ENCODE data around the gene NISCH. TPM values are rescaled to one million over a fixed set of nuclear protein-coding genes. Genes with fewer than 3 reads are reported as not detected.

The NISCH gene
- total RNA-seq, 2 experiments from 2014 or later, result 73.8 to 75.0 TPM

DNA sequence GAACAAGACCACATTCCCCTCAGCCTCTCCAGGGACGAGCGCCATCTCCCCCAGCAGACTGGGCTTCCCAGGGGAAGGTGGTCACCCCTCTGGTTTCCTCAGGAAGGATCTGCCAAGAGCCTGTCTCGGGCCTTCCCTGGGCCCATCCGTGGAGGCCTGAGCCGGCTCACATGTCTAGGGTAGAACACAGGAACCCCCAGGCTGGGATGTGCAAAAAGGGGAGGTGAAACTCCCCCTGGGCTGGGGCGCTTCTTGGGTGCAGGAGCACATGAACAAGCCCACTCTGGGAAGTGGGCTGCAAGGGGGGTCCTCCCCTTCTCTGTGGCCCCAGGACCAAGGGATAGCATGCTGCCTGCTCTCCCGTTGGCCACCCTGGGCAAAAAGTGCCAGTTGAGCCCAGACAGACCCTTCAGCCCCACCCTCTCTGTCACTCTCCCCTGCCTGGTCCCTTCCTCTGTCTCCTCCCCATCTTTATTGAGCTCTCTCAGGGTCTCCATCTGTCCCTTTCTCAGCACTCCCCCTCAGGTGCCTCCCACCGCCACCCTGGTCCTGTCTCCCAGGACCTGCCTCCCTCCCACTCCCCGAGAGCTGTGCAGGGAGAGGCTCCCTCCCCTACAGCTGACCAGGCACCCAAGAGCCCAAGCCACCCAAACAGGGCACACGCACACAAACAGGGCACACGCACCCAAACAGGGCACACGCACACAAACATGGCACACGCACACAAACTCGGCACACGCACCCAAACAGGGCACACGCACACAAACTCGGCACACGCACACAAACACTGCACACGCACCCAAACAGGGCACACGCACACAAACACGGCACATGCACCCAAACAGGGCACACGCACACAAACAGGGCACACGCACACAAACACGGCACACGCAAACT, 11.4 kb upstream of the NISCH start:
- no peak overlapping the region for H3K4me3 Mint-ChIP-seq
- no peak overlapping the region for H3K27ac Mint-ChIP-seq
- no peaks in the 10 kb centered on the region for H3K9me3 Mint-ChIP-seq
- CTCF ChIA-PET, result interaction anchor here (0.7 to 10.9 kb wide), 5 partner anchors 9 to 105 kb away, joined by 3 to 151 read pairs (median 4); no protein-coding TSS in a partner anchor
- DNase-seq, result no peak
- no peaks in the 10 kb centered on the region for H3K27me3 Mint-ChIP-seq
- POLR2A ChIA-PET, result interaction anchor here (1.0 to 2.8 kb wide), 2 partner anchors 10 to 92 kb away, joined by 3 to 9 read pairs; partner anchors contain the start of genes NISCH, TNNC1 and UQCC5
- H3K36me3 Mint-ChIP-seq (ENCODE audit: low read depth), result no peaks in the 10 kb centered on the region
- peaks cover 4% of the 10 kb centered on the region for H3K4me1 Mint-ChIP-seq

DNA sequence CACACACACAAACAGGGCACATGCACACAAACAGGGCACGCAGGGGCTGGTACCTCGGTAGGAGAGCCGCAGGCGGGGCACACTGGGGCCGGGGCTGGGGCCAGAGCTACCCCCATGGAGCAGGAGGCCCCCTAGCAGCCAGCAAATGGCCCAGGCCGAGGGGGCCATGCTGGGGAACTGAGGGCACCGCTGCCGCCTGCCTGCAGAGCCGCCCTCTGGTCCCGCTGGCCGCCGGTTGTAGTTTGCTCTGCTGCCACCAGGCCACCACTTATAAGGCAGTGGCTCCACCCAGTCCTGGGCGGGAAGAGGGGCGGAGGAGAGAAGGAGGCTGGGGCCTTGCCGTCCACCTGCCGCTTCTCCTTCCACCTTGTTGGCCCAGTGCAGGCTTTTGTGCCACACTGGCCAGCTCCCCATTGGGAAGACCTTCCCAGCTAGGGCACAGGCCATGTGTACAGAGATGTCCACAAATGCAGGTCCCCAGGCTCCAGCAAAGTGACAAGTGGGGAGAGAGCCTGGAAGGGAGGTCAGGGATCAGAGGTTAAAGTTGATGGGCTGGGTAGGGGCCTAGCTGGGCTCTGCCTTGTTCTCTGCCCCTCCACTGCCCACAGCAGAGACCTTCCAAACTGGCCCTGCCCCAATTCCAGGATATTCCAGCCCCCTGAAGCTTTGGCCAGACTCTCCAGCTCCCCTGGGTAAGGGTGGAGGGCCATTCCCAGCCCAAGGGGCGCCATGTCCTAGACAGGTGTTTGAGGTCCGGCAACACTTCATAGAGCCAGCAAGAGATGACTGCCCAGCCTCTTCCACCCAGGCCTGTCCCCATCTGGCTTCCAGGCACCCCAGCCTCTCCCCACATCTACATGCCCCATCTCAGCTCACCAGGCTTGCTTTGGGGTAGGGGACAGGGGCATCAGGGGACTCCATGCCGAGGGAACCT, 10.3 kb upstream of the NISCH start, which contains the start of gene SEMA3G:
Gene SEMA3G (minus strand): TSS at position 244 of the 934 bp plus-strand sequence. CDS start 76 bp downstream, at position 168.
- no peaks in the 10 kb centered on the region for H3K27me3 Mint-ChIP-seq
- peaks cover 4% of the 10 kb centered on the region for H3K4me1 Mint-ChIP-seq
- no peak within 1 kb of the TSS for H3K4me3 Mint-ChIP-seq
- ChIA-PET CTCF (interaction anchor here (0.5 to 10.9 kb wide), 8 partner anchors 9 to 1968 kb away, joined by 3 to 151 read pairs (median 6); partner anchors contain the start of genes TNNC1 and UQCC5), POLR2A (interaction anchor here (1.1 to 2.8 kb wide), 5 partner anchors 9 to 33 kb away, joined by 3 to 11 read pairs (median 7); partner anchors contain the start of genes NISCH and TNNC1)
- H3K27ac Mint-ChIP-seq, result no peak within 1 kb of the TSS
- DNase-seq, result peak; percentile 84
- H3K36me3 Mint-ChIP-seq (ENCODE audit: low read depth), result no peaks in the 10 kb centered on the region
- no peaks in the 10 kb centered on the region for H3K9me3 Mint-ChIP-seq

DNA sequence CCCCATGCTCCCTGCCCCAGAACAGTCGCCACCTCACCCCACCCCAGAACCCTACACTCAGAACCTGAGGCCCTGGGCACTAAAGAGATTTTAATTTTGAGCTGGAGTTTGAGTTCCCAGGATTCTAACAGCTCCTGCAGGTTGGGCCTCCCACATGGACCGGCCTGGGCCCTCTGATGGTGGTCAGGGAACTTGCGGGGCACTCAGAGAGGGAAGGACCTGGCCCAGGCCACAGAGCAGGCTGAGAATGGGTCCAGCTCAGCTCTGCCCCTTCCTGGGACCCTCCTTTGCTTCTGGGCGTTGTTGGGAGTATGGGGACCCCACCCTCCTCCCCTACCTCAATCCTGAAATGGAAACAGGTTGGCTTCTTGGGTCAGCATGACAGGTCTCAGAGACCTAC, 9.4 kb upstream of the NISCH start:
- ChIA-PET POLR2A (interaction anchor here (1.1 to 2.8 kb wide), 5 partner anchors 8 to 34 kb away, joined by 3 to 11 read pairs (median 7); partner anchors contain the start of genes NISCH and TNNC1), CTCF (interaction anchor here (0.5 to 10.9 kb wide), 12 partner anchors 8 to 1969 kb away, joined by 3 to 151 read pairs (median 4); partner anchors contain the start of genes TNNC1, TWF2 and UQCC5)
- DNase-seq, result no peak
- Mint-ChIP-seq H3K27me3 (no peaks in the 10 kb centered on the region), H3K9me3 (no peaks in the 10 kb centered on the region), H3K27ac (no peak overlapping the region), H3K4me1 (peaks cover 4% of the 10 kb centered on the region), H3K4me3 (no peak overlapping the region), H3K36me3 (ENCODE audit: low read depth) (no peaks in the 10 kb centered on the region)

DNA sequence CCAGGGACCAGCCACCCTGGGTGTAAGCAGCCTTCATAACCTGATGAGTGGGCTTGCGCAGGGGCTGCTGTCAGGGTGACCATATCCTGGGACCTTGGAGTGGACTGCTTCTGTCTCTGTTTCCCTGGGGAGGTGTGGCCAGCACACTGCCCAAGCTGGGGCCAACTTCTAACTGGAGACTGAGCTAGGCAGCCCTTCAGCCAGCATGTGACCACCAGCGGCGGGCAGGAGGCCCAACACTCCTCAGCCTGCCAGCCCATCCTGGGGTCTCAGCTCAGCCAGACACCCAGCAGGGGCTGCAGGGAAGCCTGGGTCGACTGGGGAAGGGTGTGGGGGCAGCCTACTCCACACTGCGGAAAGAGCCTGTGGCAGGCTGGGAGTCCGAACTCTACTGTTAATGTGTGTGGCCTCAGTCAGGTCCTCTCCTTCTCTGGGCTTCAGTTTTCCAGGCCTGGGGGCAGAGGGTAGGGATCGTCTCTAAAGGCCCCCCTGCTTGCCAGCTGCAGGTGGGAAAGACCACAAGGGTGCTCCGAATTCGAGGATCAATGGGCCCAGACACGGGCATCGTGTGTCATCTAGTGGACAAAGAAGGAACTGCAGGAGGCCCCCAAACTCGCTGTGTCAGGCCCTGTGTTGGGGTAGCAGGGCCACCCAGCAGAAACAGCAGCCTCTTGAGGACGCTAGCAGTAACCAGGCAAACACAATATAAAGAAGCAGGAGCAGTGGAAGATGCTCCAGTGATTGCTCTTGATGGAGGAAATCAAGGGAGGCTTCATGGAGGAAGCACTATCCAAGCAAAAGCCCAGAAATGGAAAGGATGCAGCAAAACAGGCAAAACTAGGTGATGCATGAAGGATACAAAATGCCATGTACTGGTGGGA, 8.5 kb upstream of the NISCH start:
- Mint-ChIP-seq H3K36me3 (ENCODE audit: low read depth) (no peaks in the 10 kb centered on the region), H3K4me1 (peaks cover 4% of the 10 kb centered on the region), H3K27ac (no peak overlapping the region), H3K4me3 (no peak overlapping the region), H3K9me3 (no peaks in the 10 kb centered on the region), H3K27me3 (no peaks in the 10 kb centered on the region)
- CTCF ChIA-PET, result interaction anchor here (0.8 to 10.9 kb wide), 12 partner anchors 11 to 226 kb away, joined by 3 to 151 read pairs (median 5); partner anchors contain the start of gene TWF2
- POLR2A ChIA-PET, result interaction anchor here (1.1 to 2.8 kb wide), 7 partner anchors 8 to 34 kb away, joined by 3 to 11 read pairs (median 4); partner anchors contain the start of genes NISCH and TNNC1
- DNase-seq, result peak; percentile 78

DNA sequence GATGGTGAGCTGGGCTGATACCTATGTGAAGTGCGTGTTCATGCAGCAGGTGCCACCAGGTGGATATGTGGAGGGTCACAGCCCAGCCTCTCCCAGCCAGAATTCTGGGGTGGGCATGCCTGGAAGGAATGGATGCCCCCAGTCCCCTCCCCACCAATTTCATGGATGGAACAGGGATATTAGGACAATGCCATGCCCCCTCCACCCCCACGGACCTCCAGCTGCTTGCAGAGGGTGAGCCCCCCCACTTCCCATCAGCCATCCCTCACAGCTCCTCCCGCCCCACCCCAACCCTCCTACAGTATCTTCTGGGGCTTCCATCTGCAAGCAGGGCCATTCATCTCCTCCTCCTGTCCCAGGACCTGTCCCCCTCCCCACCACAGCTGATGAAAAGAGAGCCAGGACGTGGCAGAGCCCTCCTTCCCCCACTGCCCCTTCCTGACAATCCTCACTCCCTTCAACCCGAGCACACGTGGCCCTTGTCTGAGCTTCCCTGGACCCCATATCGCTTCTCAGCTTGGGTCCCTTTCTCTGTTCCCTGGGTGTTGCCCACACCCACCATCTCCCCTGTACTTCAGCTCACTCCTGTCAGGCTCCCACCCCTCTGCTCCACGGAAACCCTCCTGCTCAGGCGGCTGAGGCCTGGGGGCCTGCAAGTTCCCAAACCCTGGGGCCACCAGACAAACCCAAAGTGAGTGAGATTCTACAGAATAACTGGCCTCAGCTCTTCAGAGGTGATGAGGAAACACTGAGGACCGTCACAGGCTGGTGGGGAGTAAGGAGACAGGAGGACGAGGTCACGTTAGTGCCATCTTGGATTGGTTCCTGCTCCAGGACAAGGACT, 7.7 kb upstream of the NISCH start:
- H3K4me1 Mint-ChIP-seq, result peaks cover 4% of the 10 kb centered on the region
- ChIA-PET CTCF (interaction anchor here (0.6 to 10.9 kb wide), 11 partner anchors 10 to 227 kb away, joined by 3 to 151 read pairs (median 4); no protein-coding TSS in a partner anchor), POLR2A (interaction anchor here (0.8 to 1.8 kb wide), 6 partner anchors 10 to 210 kb away, joined by 3 to 7 read pairs (median 3); no protein-coding TSS in a partner anchor)
- no peak overlapping the region for H3K4me3 Mint-ChIP-seq
- H3K9me3 Mint-ChIP-seq, result no peaks in the 10 kb centered on the region
- no peak overlapping the region for H3K27ac Mint-ChIP-seq
- H3K27me3 Mint-ChIP-seq, result no peaks in the 10 kb centered on the region
- H3K36me3 Mint-ChIP-seq (ENCODE audit: low read depth), result no peaks in the 10 kb centered on the region
- no peak for DNase-seq

DNA sequence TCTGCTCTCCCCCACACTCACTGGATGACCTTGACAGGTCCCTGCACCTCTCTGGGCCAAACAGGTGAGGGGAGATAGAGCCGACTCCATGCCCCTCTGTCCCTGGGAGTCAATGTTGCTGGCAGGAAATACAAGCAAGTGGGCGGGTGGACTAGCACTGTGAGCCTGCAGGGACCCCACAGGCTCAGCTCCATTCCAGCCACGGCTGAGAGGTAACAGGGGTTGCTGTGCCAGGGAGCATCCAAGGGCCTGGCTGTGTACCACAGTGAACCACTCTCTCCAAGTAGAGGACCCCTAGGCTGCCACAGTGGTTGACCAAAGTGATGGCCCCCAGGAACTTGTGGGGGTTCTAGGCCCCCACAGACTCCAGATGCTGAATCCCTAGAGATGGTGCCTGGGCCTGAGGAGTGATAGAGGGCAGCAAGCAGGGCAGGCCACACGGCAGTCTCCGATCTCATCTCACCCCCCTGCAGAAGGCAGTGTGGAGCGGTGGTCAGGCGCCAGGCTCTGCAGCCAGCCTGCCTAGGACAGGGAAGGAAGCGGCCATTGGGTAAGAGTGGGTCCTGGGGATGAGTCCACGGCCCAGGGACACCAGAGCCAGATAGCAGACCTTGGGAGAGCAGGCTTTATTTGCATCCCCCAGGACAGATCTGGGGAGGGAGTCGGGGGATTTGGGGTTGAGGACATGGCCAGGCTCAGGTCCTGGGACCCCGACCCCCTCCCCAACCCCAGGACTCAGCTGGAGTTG, 4.7 kb upstream of the NISCH start:
- Mint-ChIP-seq H3K27ac (no peak overlapping the region), H3K27me3 (no peaks in the 10 kb centered on the region), H3K9me3 (no peaks in the 10 kb centered on the region), H3K4me3 (no peak overlapping the region), H3K36me3 (ENCODE audit: low read depth) (no peaks in the 10 kb centered on the region), H3K4me1 (peaks cover 14% of the 10 kb centered on the region)
- CTCF ChIA-PET, result interaction anchor here (1.0 to 10.9 kb wide), 3 partner anchors 9 to 159 kb away, joined by 3 to 151 read pairs (median 3); no protein-coding TSS in a partner anchor
- DNase-seq, result no peak
- POLR2A ChIA-PET, result no interaction called here

DNA sequence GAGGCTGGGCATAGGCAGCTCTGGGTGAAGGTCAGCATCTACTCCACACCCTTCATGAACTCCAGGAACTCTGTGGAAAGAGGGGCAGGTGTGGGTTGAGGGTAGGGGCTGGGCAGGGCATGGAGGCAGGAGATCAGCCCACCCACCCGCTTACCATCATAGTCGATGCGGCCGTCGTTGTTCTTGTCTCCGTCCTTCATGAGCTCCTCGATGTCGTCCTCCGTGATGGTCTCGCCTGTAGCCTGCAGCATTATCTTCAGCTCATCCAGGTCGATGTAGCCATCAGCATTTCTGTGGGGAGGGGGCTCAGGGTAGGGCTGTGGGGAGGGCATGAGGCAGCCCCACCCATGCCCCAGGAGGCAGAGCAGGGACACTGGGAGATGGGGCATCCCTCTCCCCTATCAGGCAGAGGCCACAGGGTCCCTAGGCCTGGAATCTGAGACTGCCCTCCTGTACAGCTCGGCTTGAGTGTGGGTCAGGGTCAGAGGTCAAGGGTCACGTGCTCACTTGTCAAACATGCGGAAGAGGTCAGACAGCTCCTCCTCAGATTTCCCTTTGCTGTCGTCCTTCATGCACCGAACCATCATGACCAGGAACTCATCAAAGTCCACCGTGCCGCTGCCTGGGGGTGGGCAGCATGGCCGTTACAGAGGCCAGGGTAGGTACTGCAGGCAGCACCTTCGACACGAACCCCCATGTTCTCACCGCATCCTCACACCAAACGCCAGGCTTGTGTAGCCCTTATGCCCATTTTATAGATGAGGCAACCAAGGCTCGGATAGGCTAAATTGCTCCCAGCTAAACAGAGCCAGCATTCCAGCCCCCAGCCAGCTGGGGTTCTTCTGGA, 3.9 kb upstream of the NISCH start:
- CTCF ChIA-PET, result interaction anchor here (1.0 to 10.9 kb wide), 2 partner anchors 10 to 21 kb away, joined by 3 to 151 read pairs; no protein-coding TSS in a partner anchor
- peaks cover 4% of the 10 kb centered on the region for H3K36me3 Mint-ChIP-seq (ENCODE audit: low read depth)
- peaks cover 19% of the 10 kb centered on the region for H3K4me1 Mint-ChIP-seq
- no peaks in the 10 kb centered on the region for H3K27me3 Mint-ChIP-seq
- H3K4me3 Mint-ChIP-seq, result no peak overlapping the region
- POLR2A ChIA-PET, result no interaction called here
- no peak for DNase-seq
- no peak overlapping the region for H3K27ac Mint-ChIP-seq
- no peaks in the 10 kb centered on the region for H3K9me3 Mint-ChIP-seq

DNA sequence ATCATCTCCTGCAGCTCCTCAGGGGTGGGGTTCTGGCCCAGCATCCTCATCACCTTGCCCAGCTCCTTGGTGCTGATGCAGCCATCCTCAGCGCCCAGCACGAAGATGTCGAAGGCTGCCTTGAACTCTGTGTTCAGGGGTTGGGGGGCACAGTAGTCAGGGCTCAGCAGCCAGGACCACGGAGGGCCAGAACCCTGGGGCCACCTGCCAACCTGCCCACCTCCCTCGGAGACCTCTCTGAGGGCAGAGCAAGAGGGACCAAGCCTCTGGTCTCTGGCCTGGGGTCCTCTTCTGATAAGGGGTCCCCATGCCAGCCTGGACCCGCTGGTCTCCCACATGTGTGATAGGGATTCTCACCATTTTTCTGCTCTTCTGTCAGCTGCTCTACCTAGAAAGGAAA, 3.3 kb upstream of the NISCH start:
- H3K4me1 Mint-ChIP-seq, result peaks cover 26% of the 10 kb centered on the region
- H3K27me3 Mint-ChIP-seq, result no peaks in the 10 kb centered on the region
- CTCF ChIA-PET, result interaction anchor here (1.0 to 10.9 kb wide), 2 partner anchors 11 to 22 kb away, joined by 3 to 151 read pairs; no protein-coding TSS in a partner anchor
- no peak for DNase-seq
- no peak overlapping the region for H3K4me3 Mint-ChIP-seq
- H3K36me3 Mint-ChIP-seq (ENCODE audit: low read depth), result peaks cover 8% of the 10 kb centered on the region
- no peak overlapping the region for H3K27ac Mint-ChIP-seq
- H3K9me3 Mint-ChIP-seq, result no peaks in the 10 kb centered on the region
- POLR2A ChIA-PET, result no interaction called here

DNA sequence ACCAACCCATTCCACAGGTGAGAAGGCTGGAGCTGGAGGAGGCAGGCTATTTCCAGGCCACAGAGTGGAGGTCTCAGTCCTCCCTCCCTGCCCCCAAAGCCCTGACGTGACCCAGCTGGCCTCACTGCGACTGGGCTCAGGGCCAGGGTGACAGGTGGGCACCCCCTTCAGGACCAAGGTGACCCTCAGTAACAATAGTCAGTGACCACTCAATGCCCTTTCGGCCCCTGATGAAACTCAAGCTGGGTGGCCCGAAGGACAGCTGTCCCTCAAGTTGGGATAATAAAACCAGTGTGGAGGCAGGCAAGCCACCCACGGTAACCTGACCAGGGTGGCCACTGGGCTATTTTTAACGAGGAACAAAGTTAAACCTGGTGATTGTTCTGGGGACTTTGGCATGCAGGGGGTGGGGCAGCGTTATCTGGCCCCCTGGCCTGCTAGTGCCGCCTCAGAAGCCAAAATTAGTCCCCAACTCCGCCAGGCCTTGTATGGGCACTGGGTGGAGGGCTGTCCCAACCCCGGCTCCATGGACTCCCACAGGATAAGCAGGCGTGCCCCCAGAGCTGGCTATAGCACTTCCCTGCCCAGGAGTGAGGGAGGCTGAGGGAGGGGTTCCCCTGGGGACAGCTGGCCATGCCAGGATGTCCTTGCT, 2.7 kb upstream of the NISCH start:
- H3K27ac Mint-ChIP-seq, result no peak overlapping the region
- no peaks in the 10 kb centered on the region for H3K27me3 Mint-ChIP-seq
- ChIA-PET CTCF (interaction anchor here (0.7 to 10.9 kb wide), 3 partner anchors 9 to 40 kb away, joined by 3 to 151 read pairs (median 3); no protein-coding TSS in a partner anchor), POLR2A (no interaction called here)
- DNase-seq, result no peak
- no peak overlapping the region for H3K4me3 Mint-ChIP-seq
- H3K36me3 Mint-ChIP-seq (ENCODE audit: low read depth), result peaks cover 12% of the 10 kb centered on the region
- peaks cover 31% of the 10 kb centered on the region for H3K4me1 Mint-ChIP-seq
- no peaks in the 10 kb centered on the region for H3K9me3 Mint-ChIP-seq

All from activated CD4-positive, alpha-beta memory T cell treated with anti-CD3 and anti-CD28 coated beads, Interleukin-2, amount 10 ng/mL, durations not matched to agents 7 days and 5 days (primary cell).